GM18511 (cell line): ENCODE data around the gene GPR15LG.
"Not testable (repeated sequence)": the region's sequence is repeated elsewhere in the genome, so short reads cannot be mapped to it uniquely, and the experiment has no call there.

Source experiments
- ATAC-seq: cut with Tn5 transposase; IDR thresholded peaks from one replicate; pipeline ENCODE4 v1.9.1; 2021; ENCODE audit warnings: mild to moderate bottlenecking, moderate library complexity; ENCODE audit not compliant: unreplicated experiment

GPR15LG gene

GRCh38 chr10:84173501-84173929, at the start of gene GPR15LG:
Gene GPR15LG (plus strand): TSS chr10:84173801. CDS start chr10:84173852, 51 bp downstream.
- ATAC-seq: peak; percentile 37

GRCh38 chr10:84125910-84126784, 47.5 kb upstream of the GPR15LG start:
- ATAC-seq: not testable (repeated sequence)

GRCh38 chr10:84126785-84127167, 46.8 kb upstream of the GPR15LG start:
- ATAC-seq: no peak

GRCh38 chr10:84135836-84136235, 37.8 kb upstream of the GPR15LG start:
- ATAC-seq: no peak

GRCh38 chr10:84137811-84138210, 35.8 kb upstream of the GPR15LG start:
- no peak for ATAC-seq

- ATAC-seq: peak; percentile 0
Observed at GRCh38 chr10:84138478-84139125, 35.0 kb upstream of the GPR15LG start.

- peak; percentile 99 for ATAC-seq
Observed at GRCh38 chr10:84139126-84140035, 34.2 kb upstream of the GPR15LG start, which contains the start of gene GHITM. Gene GHITM (plus strand): TSS chr10:84139509. CDS start chr10:84141501, 1,992 bp downstream.

GRCh38 chr10:84140036-84140379, 33.6 kb upstream of the GPR15LG start:
- no peak for ATAC-seq

GRCh38 chr10:84147347-84147746, 26.3 kb upstream of the GPR15LG start:
- no peak for ATAC-seq

- not testable (repeated sequence) for ATAC-seq
Observed at GRCh38 chr10:84148006-84148597, 25.5 kb upstream of the GPR15LG start.

GRCh38 chr10:84149854-84150253, 23.7 kb upstream of the GPR15LG start:
- ATAC-seq: no peak

GRCh38 chr10:84152769-84153168, 20.8 kb upstream of the GPR15LG start:
- ATAC-seq: no peak

GRCh38 chr10:84155521-84155920, 18.1 kb upstream of the GPR15LG start:
- no peak for ATAC-seq

- no peak for ATAC-seq
Observed at GRCh38 chr10:84156009-84156408, 17.6 kb upstream of the GPR15LG start.

- no peak for ATAC-seq
Observed at GRCh38 chr10:84156768-84157167, 16.8 kb upstream of the GPR15LG start.

GRCh38 chr10:84158061-84158460, 15.5 kb upstream of the GPR15LG start:
- ATAC-seq: no peak

- ATAC-seq: no peak
Observed at GRCh38 chr10:84158550-84158949, 15.1 kb upstream of the GPR15LG start.

GRCh38 chr10:84159076-84159685, 14.4 kb upstream of the GPR15LG start:
- ATAC-seq: no peak

GRCh38 chr10:84160663-84161362, 12.8 kb upstream of the GPR15LG start:
- no peak for ATAC-seq

GRCh38 chr10:84163996-84164395, 9.6 kb upstream of the GPR15LG start:
- no peak for ATAC-seq
